Vagina (tissue), 2 donors: ENCODE data around the gene ADAMTS2. TPM values are rescaled to one million over a fixed set of nuclear protein-coding genes. Genes with fewer than 3 reads are reported as not detected.

Experiments
- DNase-seq, 2 donors: peaks; one replicate each; pipeline ENCODE4 v3.0.0-alpha.2; 2017; ENCODE audit errors: extremely low spot score in 2 of 2
- H3K27ac ChIP-seq: fragments of 200-600 bp; sonication (generic); one replicate; pipeline ENCODE4 v1.5.1; 2019
- H3K27me3 ChIP-seq: fragments of 200-600 bp; sonication (generic); one replicate; pipeline ENCODE4 v1.5.1; 2019
- H3K36me3 ChIP-seq, 2 donors: fragments of 200-600 bp; sonication (generic); one replicate each; pipeline ENCODE4 v1.5.1; 2017 to 2019
- H3K4me1 ChIP-seq: fragments of 200-600 bp; sonication (generic); one replicate; pipeline ENCODE4 v1.5.1; 2019
- H3K4me3 ChIP-seq, 2 donors: fragments of 200-600 bp; sonication (generic); 1 replicate in 1 of 2; 2 replicates in 1 of 2; pipeline ENCODE4 v1.5.1; 2016 to 2019
- H3K9me3 ChIP-seq: fragments of 200-600 bp; sonication (generic); one replicate; pipeline ENCODE4 v1.5.1; 2019
- CTCF ChIP-seq, 3 experiments: fragments of 450-650 bp in 2 of 3; fragments of 200-600 bp in 1 of 3; sonication (generic) in 1 of 3; IDR thresholded peaks; one replicate each; pipeline ENCODE4 v1.5.1; 2017 to 2019; ENCODE audit warnings: antibody characterized with exemption in 3 of 3, mild to moderate bottlenecking in 2 of 3, moderate library complexity in 2 of 3
- POLR2A ChIP-seq, 2 donors: fragments of 450-650 bp; IDR thresholded peaks; one replicate each; pipeline ENCODE4 v1.6.1; 2017; ENCODE audit warnings: antibody characterized with exemption in 2 of 2, mild to moderate bottlenecking in 2 of 2, moderate library complexity in 2 of 2
- POLR2AphosphoS5 ChIP-seq, 2 donors: sonication (generic); formaldehyde crosslinking; IDR thresholded peaks; one replicate each; pipeline ENCODE4 v1.9.0; 2017; ENCODE audit warnings: antibody characterized with exemption in 2 of 2, mild to moderate bottlenecking in 2 of 2, low read depth in 1 of 2; ENCODE audit not compliant: insufficient read depth in 1 of 2
- intact Hi-C: fragments of 100-400 bp; cut with DNase I; formaldehyde crosslinking; loops from one replicate; pipeline ENCODE4 v1.15.1; 2023
- total RNA-seq: library from RNA; depleted of rRNA; stranded (reverse); fragments of >200 nt; gene quantifications from one replicate; pipeline ENCODE4 v1.2.3, GENCODE V29; 2016

The ADAMTS2 gene
- total RNA-seq, 1 donor from 2014 or later: 17.4 TPM

GRCh38 chr5:179253730-179254129, 91.5 kb downstream of the ADAMTS2 start:
- H3K27ac ChIP-seq: no peak overlapping the region
- DNase-seq: no peak

GRCh38 chr5:179251276-179251969, 93.8 kb downstream of the ADAMTS2 start:
- H3K4me1 ChIP-seq: peaks cover 9% of the 10 kb centered on the region
- H3K36me3 ChIP-seq: no peaks in the 10 kb centered on the region
- no peak overlapping the region for H3K27ac ChIP-seq
- no peaks in the 10 kb centered on the region for H3K9me3 ChIP-seq
- no peak for DNase-seq
- TF ChIP-seq POLR2A (IDR thresholded peaks at IDR 0.05) (no peak), CTCF (IDR thresholded peaks at IDR 0.05) (no peak), POLR2AphosphoS5 (IDR thresholded peaks at IDR 0.05; ENCODE audit: insufficient read depth in 1 of 2, low read depth in 1 of 2) (no peak)
- intact Hi-C loops: no loop called here
- H3K4me3 ChIP-seq: no peak overlapping the region
- H3K27me3 ChIP-seq: no peaks in the 10 kb centered on the region

More at GRCh38 chr5:179253730-179254129, 91.5 kb downstream of the ADAMTS2 start:
- no peak overlapping the region for H3K4me3 ChIP-seq
- TF ChIP-seq POLR2AphosphoS5 (IDR thresholded peaks at IDR 0.05; ENCODE audit: insufficient read depth in 1 of 2, low read depth in 1 of 2) (no peak), POLR2A (IDR thresholded peaks at IDR 0.05) (no peak), CTCF (IDR thresholded peaks at IDR 0.05) (no peak)
- no peaks in the 10 kb centered on the region for H3K36me3 ChIP-seq
- intact Hi-C loops: no loop called here
- H3K9me3 ChIP-seq: no peaks in the 10 kb centered on the region
- peaks cover 25% of the 10 kb centered on the region for H3K4me1 ChIP-seq
- H3K27me3 ChIP-seq: no peaks in the 10 kb centered on the region

- no peak for TF ChIP-seq POLR2AphosphoS5 (IDR thresholded peaks at IDR 0.05; ENCODE audit: insufficient read depth in 1 of 2, low read depth in 1 of 2)
- no peak overlapping the region for H3K27ac ChIP-seq
- peaks cover 4% of the 10 kb centered on the region for H3K4me1 ChIP-seq
- H3K9me3 ChIP-seq: no peaks in the 10 kb centered on the region
- no peak for DNase-seq
- intact Hi-C loops: no loop called here
- H3K4me3 ChIP-seq: no peak overlapping the region
- H3K27me3 ChIP-seq: no peaks in the 10 kb centered on the region
- no peaks in the 10 kb centered on the region for H3K36me3 ChIP-seq
These were observed 94.6 kb downstream of the ADAMTS2 start for GRCh38 chr5:179250561-179251225.

- Histone ChIP-seq H3K27me3 (no peaks in the 10 kb centered on the region), H3K9me3 (no peaks in the 10 kb centered on the region), H3K27ac (no peak overlapping the region), H3K4me3 (no peak overlapping the region), H3K4me1 (peaks cover 23% of the 10 kb centered on the region), H3K36me3 (no peaks in the 10 kb centered on the region)
- no peak for TF ChIP-seq POLR2A (IDR thresholded peaks at IDR 0.05)
- TF ChIP-seq POLR2AphosphoS5 (IDR thresholded peaks at IDR 0.05; ENCODE audit: insufficient read depth in 1 of 2, low read depth in 1 of 2): no peak
- no peak for TF ChIP-seq CTCF (IDR thresholded peaks at IDR 0.05)
- intact Hi-C loops: no loop called here
- no peak for DNase-seq
These were observed 99.0 kb downstream of the ADAMTS2 start for GRCh38 chr5:179246227-179246626.

GRCh38 chr5:179245031-179245430, 100.2 kb downstream of the ADAMTS2 start:
- intact Hi-C loops: no loop called here
- H3K36me3 ChIP-seq: no peaks in the 10 kb centered on the region
- no peak overlapping the region for H3K4me3 ChIP-seq
- no peaks in the 10 kb centered on the region for H3K27me3 ChIP-seq
- TF ChIP-seq CTCF (IDR thresholded peaks at IDR 0.05) (no peak), POLR2AphosphoS5 (IDR thresholded peaks at IDR 0.05; ENCODE audit: insufficient read depth in 1 of 2, low read depth in 1 of 2) (no peak), POLR2A (IDR thresholded peaks at IDR 0.05) (no peak)
- DNase-seq: no peak
- no peak overlapping the region for H3K27ac ChIP-seq
- H3K4me1 ChIP-seq: peaks cover 32% of the 10 kb centered on the region
- no peaks in the 10 kb centered on the region for H3K9me3 ChIP-seq
